Measurements from ENCODE around the gene FXYD3. TPM values are rescaled to one million over a fixed set of nuclear protein-coding genes. Genes with fewer than 3 reads are reported as not detected.

Gene FXYD3
- polyA plus RNA-seq, 1 donor (not counting 4 experiments of a cell fraction or from before 2014, with no cell fraction given), result 851 TPM

DNA sequence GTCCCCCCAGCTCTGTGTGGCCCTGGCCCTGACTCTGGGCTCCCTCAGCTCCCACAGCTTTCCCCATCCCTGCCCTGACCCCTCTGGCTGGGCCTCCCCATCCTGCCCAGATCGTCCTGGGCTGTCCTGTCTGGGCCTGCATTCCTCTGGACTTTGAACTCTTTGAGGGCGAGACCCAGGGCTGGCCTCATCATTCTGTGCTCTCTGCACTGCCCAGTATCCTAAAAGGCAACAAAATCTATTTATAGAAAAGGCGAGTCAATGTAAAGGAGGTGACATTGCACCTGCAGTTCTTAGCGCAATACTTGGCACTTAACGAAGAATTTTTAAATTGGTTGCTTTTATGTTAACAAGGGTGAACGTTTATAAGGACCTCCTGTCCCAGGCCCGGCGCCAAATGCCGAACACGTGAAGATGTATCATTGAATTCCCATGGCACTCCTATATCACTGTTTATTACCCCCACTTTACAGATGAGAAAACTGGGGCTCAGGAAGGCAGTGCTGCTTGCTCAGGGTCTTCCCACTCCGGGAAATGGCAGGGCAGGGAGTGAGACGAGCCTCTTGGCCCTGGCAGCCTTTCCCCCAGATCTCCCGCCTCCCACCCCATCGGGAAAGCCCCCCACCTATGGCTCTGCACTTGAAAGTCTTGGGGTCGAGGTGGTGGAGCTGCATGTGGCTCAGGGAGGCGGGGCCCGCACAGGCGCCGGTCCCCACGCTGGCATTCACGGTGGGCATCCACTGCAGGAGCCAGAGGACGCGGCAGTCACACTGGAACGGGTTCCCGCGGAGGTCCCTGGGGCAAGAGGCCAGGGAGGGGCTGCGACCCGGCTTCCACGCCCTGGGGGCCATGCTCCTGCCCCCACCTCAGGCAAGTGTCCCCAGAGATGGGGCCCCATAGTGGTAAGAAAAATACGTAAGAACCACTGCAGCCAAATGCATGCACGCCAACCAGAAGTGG lies 15.4 kb downstream of the FXYD3 start:
- no peak overlapping the region for H3K9ac ChIP-seq (ENCODE audit: control insufficient read depth, extremely low read depth, insufficient read depth, low read length)
- H3K79me2 ChIP-seq (ENCODE audit: control insufficient read depth, insufficient read depth, low read length), result no peaks in the 10 kb centered on the region
- no peaks in the 10 kb centered on the region for H3K9me1 ChIP-seq (ENCODE audit: control insufficient read depth, extremely low read depth, insufficient read depth, low read length)
- H4K20me1 ChIP-seq (ENCODE audit: control insufficient read depth, extremely low read depth, insufficient read depth, low read length), result no peaks in the 10 kb centered on the region
- H3K4me1 ChIP-seq (ENCODE audit: control insufficient read depth, extremely low read depth, insufficient read depth, low read length), result peaks cover 13% of the 10 kb centered on the region
- FAIRE-seq, result no peak
- DNase-seq (ENCODE audit: low read depth, low spot score), result no peak
- H3K27ac ChIP-seq (ENCODE audit: control insufficient read depth, insufficient read depth, low read length), result no peak overlapping the region
- TF ChIP-seq CTCF (optimal IDR thresholded peaks at IDR 0.05 in 1 of 3, IDR thresholded peaks at IDR 0.05 in 1 of 3, conservative IDR thresholded peaks at IDR 0.05 in 1 of 3; ENCODE audit: extremely low read depth in 1 of 3, insufficient read depth in 2 of 3, low read length in 3 of 3) (no peak), EZH2 (IDR thresholded peaks at IDR 0.05; ENCODE audit: low read length) (no peak)
- no peak overlapping the region for H3K4me3 ChIP-seq (ENCODE audit: control insufficient read depth in 2 of 3, extremely low read depth in 1 of 3, insufficient read depth in 2 of 3, low read depth in 1 of 3, low read length in 3 of 3)
- no peaks in the 10 kb centered on the region for H3K9me3 ChIP-seq (ENCODE audit: control insufficient read depth, low read depth, low read length)
- H3K27me3 ChIP-seq (ENCODE audit: control insufficient read depth, extremely low read depth, insufficient read depth, low read length), result no peaks in the 10 kb centered on the region
- no peaks in the 10 kb centered on the region for H3K36me3 ChIP-seq (ENCODE audit: control insufficient read depth in 2 of 2, extremely low read depth in 1 of 2, insufficient read depth in 2 of 2, low read length in 2 of 2)
- H2AFZ ChIP-seq (ENCODE audit: control insufficient read depth, low read length), result no peak overlapping the region
- dilution Hi-C loops (cut with MboI; ENCODE audit: extremely low pct_ligation_motif_present, low sequenced_read_pairs), result no loop called here
- H3K4me2 ChIP-seq (ENCODE audit: control insufficient read depth, extremely low read depth, insufficient read depth, low read depth, low read length), result no peak overlapping the region

DNA sequence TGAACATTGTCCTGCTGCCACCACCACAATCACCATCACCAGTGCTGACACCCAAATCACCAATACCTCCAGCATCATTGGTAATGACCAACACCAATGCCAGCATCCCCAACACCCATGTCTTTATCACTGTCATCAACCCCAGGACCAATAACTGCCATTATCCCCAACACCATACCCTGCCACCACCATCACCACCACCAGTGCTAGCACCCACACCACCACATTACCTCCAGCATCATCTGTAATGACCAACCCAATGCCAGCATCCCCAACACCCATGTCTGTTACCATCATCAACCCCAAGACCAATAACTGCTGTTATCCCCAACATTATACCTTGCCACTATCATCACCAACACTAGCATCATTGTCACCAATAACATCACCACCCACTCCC lies 16.6 kb downstream of the FXYD3 start:
- Histone ChIP-seq H3K9me3 (ENCODE audit: control insufficient read depth, low read depth, low read length) (no peaks in the 10 kb centered on the region), H3K4me2 (ENCODE audit: control insufficient read depth, extremely low read depth, insufficient read depth, low read depth, low read length) (no peak overlapping the region), H3K79me2 (ENCODE audit: control insufficient read depth, insufficient read depth, low read length) (no peaks in the 10 kb centered on the region), H2AFZ (ENCODE audit: control insufficient read depth, low read length) (no peak overlapping the region), H3K9me1 (ENCODE audit: control insufficient read depth, extremely low read depth, insufficient read depth, low read length) (no peaks in the 10 kb centered on the region), H3K4me1 (ENCODE audit: control insufficient read depth, extremely low read depth, insufficient read depth, low read length) (peaks cover 14% of the 10 kb centered on the region), H3K27me3 (ENCODE audit: control insufficient read depth, extremely low read depth, insufficient read depth, low read length) (no peaks in the 10 kb centered on the region), H3K27ac (ENCODE audit: control insufficient read depth, insufficient read depth, low read length) (no peak overlapping the region), H3K4me3 (ENCODE audit: control insufficient read depth in 2 of 3, extremely low read depth in 1 of 3, insufficient read depth in 2 of 3, low read depth in 1 of 3, low read length in 3 of 3) (no peak overlapping the region), H3K9ac (ENCODE audit: control insufficient read depth, extremely low read depth, insufficient read depth, low read length) (no peak overlapping the region), H4K20me1 (ENCODE audit: control insufficient read depth, extremely low read depth, insufficient read depth, low read length) (no peaks in the 10 kb centered on the region), H3K36me3 (ENCODE audit: control insufficient read depth in 2 of 2, extremely low read depth in 1 of 2, insufficient read depth in 2 of 2, low read length in 2 of 2) (no peaks in the 10 kb centered on the region)
- TF ChIP-seq EZH2 (IDR thresholded peaks at IDR 0.05; ENCODE audit: low read length) (no peak), CTCF (optimal IDR thresholded peaks at IDR 0.05 in 1 of 3, IDR thresholded peaks at IDR 0.05 in 1 of 3, conservative IDR thresholded peaks at IDR 0.05 in 1 of 3; ENCODE audit: extremely low read depth in 1 of 3, insufficient read depth in 2 of 3, low read length in 3 of 3) (no peak)
- DNase-seq (ENCODE audit: low read depth, low spot score) (no peak), FAIRE-seq (no peak)
- dilution Hi-C loops (cut with MboI; ENCODE audit: extremely low pct_ligation_motif_present, low sequenced_read_pairs), result no loop called here

All from keratinocyte (primary cell).